PC-9 (cell line): ENCODE data around the gene RSL1D1. TPM values are rescaled to one million over a fixed set of nuclear protein-coding genes. Genes with fewer than 3 reads are reported as not detected.

Experiments
- BruUV-seq: library from RNA; stranded (reverse); fragments of 400-500 nt; replicated peaks from 2 replicates; lab custom pipeline; 2021; lab: Mats Ljungman, UMichigan
- CTCF ChIA-PET: fragments of 300-600 bp; sonication (Branson Sonifier 250); formaldehyde crosslinking; loops from one replicate; lab custom pipeline; 2022; ENCODE audit warnings: antibody characterized with exemption; lab: Charles Lee
- POLR2A ChIA-PET: fragments of 300-600 bp; sonication (Branson Sonifier 250); formaldehyde crosslinking; loops from one replicate; lab custom pipeline; 2022; ENCODE audit warnings: antibody characterized with exemption; ENCODE audit not compliant: unreplicated experiment; lab: Charles Lee
- DNase-seq, 2 experiments: peaks; one replicate each; pipeline versions ENCODE4 v3.0.0 to v3.0.0-alpha.2; 2015 to 2022; ENCODE audit warnings: mixed read lengths in 1 of 2
- H2AFZ ChIP-seq: fragments of 200-600 bp; sonication (generic); 2 replicates; pipeline ENCODE4 v1.8.1; 2017; ENCODE audit warnings: antibody characterized with exemption
- H3F3A ChIP-seq: fragments of 200-600 bp; sonication (generic); 2 replicates; pipeline ENCODE4 v1.8.1; 2017; ENCODE audit warnings: antibody characterized with exemption, mild to moderate bottlenecking, low read depth; ENCODE audit not compliant: insufficient read depth
- H3K27ac ChIP-seq: fragments of 200-600 bp; sonication (generic); 2 replicates; pipeline ENCODE4 v1.6.1; 2016; ENCODE audit warnings: mixed run types
- H3K27me3 ChIP-seq: fragments of 200-600 bp; sonication (generic); 2 replicates; pipeline ENCODE4 v1.6.1; 2016; ENCODE audit warnings: low read depth, mixed run types; ENCODE audit not compliant: insufficient read depth
- H3K36me3 ChIP-seq: fragments of 200-600 bp; sonication (generic); 2 replicates; pipeline ENCODE4 v1.6.1; 2016; ENCODE audit warnings: low read depth, mixed run types
- H3K4me1 ChIP-seq: fragments of 200-600 bp; sonication (generic); replicated peaks from 2 replicates; pipeline ENCODE4 v1.6.1; 2016; ENCODE audit warnings: mixed run types; ENCODE audit not compliant: insufficient read depth
- H3K4me2 ChIP-seq: fragments of 200-600 bp; sonication (generic); 2 replicates; pipeline ENCODE4 v1.6.1; 2017; ENCODE audit warnings: mixed run types
- H3K4me3 ChIP-seq: fragments of 200-600 bp; sonication (generic); 2 replicates; pipeline ENCODE4 v1.6.1; 2016; ENCODE audit warnings: mixed run types
- H3K79me2 ChIP-seq: fragments of 200-600 bp; sonication (generic); 2 replicates; pipeline ENCODE4 v1.6.1; 2017; ENCODE audit warnings: low read depth, mixed run types
- H3K9me2 ChIP-seq: fragments of 200-600 bp; sonication (generic); 2 replicates; pipeline ENCODE4 v1.8.1; 2017; ENCODE audit warnings: mild to moderate bottlenecking; ENCODE audit not compliant: insufficient read depth
- H3K9me3 ChIP-seq: fragments of 200-600 bp; sonication (generic); 2 replicates; pipeline ENCODE4 v1.8.1; 2016; ENCODE audit warnings: low read depth; ENCODE audit not compliant: insufficient read depth
- H4K20me1 ChIP-seq: fragments of 200-600 bp; sonication (generic); 2 replicates; pipeline ENCODE4 v1.8.1; 2017; ENCODE audit not compliant: insufficient read depth
- CTCF ChIP-seq: fragments of 200-600 bp; sonication (generic); conservative IDR thresholded peaks from 2 replicates; pipeline ENCODE4 v1.6.1; 2017; ENCODE audit warnings: mixed run types, antibody characterized with exemption, mild to moderate bottlenecking, moderate library complexity
- EZH2 ChIP-seq: fragments of 200-600 bp; sonication (generic); IDR thresholded peaks from 2 replicates; pipeline ENCODE4 v1.8.0; 2017; ENCODE audit warnings: antibody characterized with exemption, low read depth
- intact Hi-C: fragments of 100-400 bp; cut with micrococcal nuclease; formaldehyde crosslinking; loops from one replicate; pipeline ENCODE4 v1.10.0; 2022; ENCODE audit not compliant: unreplicated experiment
- total RNA-seq: library from RNA; stranded (reverse); gene quantifications from 2 replicates; pipeline ENCODE4 v1.2.3, GENCODE V29; 2021

RSL1D1 gene
- total RNA-seq, 1 experiment from 2014 or later = 226 TPM

DNA sequence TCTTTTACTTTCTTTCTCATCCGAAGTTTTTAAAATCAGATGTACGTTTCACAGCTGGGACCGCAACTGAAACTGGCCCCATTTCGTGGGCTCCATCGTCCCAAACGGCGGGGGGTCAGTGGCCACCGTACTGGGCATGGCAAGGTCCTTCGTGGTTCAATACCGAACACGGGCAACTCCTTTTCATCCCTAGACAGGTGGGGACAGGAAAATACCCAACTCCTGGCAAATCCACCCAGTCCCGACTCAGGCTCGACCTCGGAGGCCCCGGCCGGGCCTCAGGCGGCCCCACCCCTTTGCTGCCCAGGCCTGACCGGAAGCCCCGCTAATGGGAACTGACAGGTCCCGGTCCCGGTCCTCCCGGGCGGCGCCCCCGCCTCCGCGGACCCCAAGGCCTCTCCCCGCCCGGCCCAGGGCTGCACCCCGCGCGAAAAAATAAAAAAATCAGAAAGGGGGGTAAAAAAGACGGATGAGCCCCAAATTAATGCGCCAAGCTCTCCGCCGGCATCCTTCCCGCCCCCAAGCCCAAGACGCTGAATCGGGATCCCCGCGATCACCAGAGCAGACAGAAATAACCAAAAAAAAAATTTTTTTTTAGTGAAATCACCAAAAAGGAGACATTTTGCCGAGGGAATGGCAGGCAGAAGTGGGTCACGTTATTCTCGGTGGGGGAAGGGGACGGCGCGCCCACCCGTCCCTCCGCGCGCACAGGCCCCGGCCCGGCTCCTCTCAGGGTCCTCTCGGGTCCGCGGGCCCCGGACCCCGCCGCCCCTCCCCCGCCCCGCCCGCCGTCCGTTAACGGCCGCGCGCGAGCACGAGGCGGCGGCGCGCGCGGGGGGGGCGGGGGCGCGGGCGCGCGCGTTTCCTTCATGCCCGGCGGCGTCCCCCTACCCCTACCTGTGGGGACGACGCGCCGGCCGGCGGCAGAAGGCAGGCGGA lies 54.8 kb downstream of the RSL1D1 start:
- TF ChIP-seq CTCF = no peak; the same call in 1 of the 2 replicates
- TF ChIP-seq EZH2 = no peak
- Histone ChIP-seq H3K9me3 (no peaks in the 10 kb centered on the region), H3K27ac (peak overlapping the region; percentile 59), H3K9me2 (no peaks in the 10 kb centered on the region), H3K79me2 (peaks cover 60% of the 10 kb centered on the region), H2AFZ (peak overlapping the region; percentile 87), H3F3A (peaks cover 17% of the 10 kb centered on the region; the same call in 1 of the 2 replicates), H3K4me2 (peak overlapping the region; percentile 78), H3K36me3 (0 out of 2 replicates have a peak, but pooled peaks cover 15% of the 10 kb centered on the region), H3K4me1 (peaks cover 15% of the 10 kb centered on the region), H3K27me3 (no peaks in the 10 kb centered on the region), H3K4me3 (peak overlapping the region; percentile 97), H4K20me1 (peaks cover 40% of the 10 kb centered on the region)
- intact Hi-C loops = loop anchor here (5.0 kb wide), 1 partner anchor 54 kb away; the partner anchor contains the start of gene TXNDC11
- BruUV-seq = TSS peak; percentile 43
- POLR2A ChIA-PET = interaction anchor here (0.5 to 1.1 kb wide), 4 partner anchors 10 to 816 kb away, joined by 3 to 6 read pairs (median 4); partner anchors contain the start of gene TXNDC11
- CTCF ChIA-PET = interaction anchor here (0.6 to 0.7 kb wide), 2 partner anchors 15 to 53 kb away, joined by 3 read pairs; no protein-coding TSS in a partner anchor
- peak in 1 of 2 experiments; percentile 52 for DNase-seq

DNA sequence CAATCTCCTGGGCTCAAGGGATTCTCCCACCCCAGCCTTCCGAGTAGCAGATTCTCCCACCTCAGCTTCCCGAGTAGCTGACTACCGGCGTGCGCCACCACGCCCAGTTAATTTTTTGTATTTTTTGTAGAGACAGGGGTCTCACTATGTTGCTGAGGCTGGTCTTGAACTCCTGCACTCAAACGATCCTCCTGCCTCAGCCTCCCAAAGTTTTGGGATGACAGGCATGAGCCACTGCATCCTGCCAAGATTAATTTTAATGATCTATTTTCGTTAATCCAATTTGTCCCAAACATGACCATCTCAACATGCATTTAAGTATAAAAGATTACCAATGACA lies 55.5 kb downstream of the RSL1D1 start:
- H3K9me2 ChIP-seq = no peaks in the 10 kb centered on the region
- H3K4me2 ChIP-seq = peak overlapping the region; percentile 78
- intact Hi-C loops = loop anchor here (5.0 kb wide), 1 partner anchor 54 kb away; the partner anchor contains the start of gene TXNDC11
- ChIA-PET CTCF (no interaction called here), POLR2A (no interaction called here)
- no peak overlapping the region for H3K27ac ChIP-seq
- no peaks in the 10 kb centered on the region for H3K27me3 ChIP-seq
- H3K79me2 ChIP-seq = peaks cover 66% of the 10 kb centered on the region
- H3K9me3 ChIP-seq = no peaks in the 10 kb centered on the region
- H2AFZ ChIP-seq = no peak overlapping the region; the same call in 1 of the 2 replicates
- no peak for TF ChIP-seq EZH2
- TF ChIP-seq CTCF = no peak
- DNase-seq = no peak
- H3K4me3 ChIP-seq = peak overlapping the region; percentile 97
- H3K36me3 ChIP-seq = 0 out of 2 replicates have a peak, but pooled peaks cover 15% of the 10 kb centered on the region
- BruUV-seq = no TSS peak
- peaks cover 15% of the 10 kb centered on the region for H3K4me1 ChIP-seq
- peaks cover 46% of the 10 kb centered on the region for H4K20me1 ChIP-seq
- H3F3A ChIP-seq = peaks cover 13% of the 10 kb centered on the region; the same call in 1 of the 2 replicates

GRCh38 chr16:11794996-11795886 lies 56.1 kb downstream of the RSL1D1 start:
- Histone ChIP-seq H4K20me1 (peaks cover 50% of the 10 kb centered on the region), H3K36me3 (0 out of 2 replicates have a peak, but pooled peaks cover 15% of the 10 kb centered on the region), H3K4me3 (no peak overlapping the region), H3K27ac (no peak overlapping the region), H3F3A (peaks cover 13% of the 10 kb centered on the region; the same call in 1 of the 2 replicates), H3K9me2 (no peaks in the 10 kb centered on the region), H2AFZ (no peak overlapping the region), H3K9me3 (no peaks in the 10 kb centered on the region), H3K79me2 (peaks cover 69% of the 10 kb centered on the region), H3K4me1 (peaks cover 15% of the 10 kb centered on the region), H3K27me3 (no peaks in the 10 kb centered on the region), H3K4me2 (peak overlapping the region; percentile 78)
- CTCF ChIA-PET = no interaction called here
- no peak for DNase-seq
- POLR2A ChIA-PET = no interaction called here
- no TSS peak for BruUV-seq
- intact Hi-C loops = loop anchor here (5.0 kb wide), 1 partner anchor 53 kb away; the partner anchor contains the start of gene TXNDC11
- TF ChIP-seq EZH2 = no peak
- no peak for TF ChIP-seq CTCF
